Right lobe of liver (tissue), 4 donors: Measurements from ENCODE around the gene SPAG16.

Source experiments
- POLR2A ChIP-seq: fragments of 450-650 bp; IDR thresholded peaks from one replicate; pipeline ENCODE4 v1.6.1; 2017; ENCODE audit warnings: antibody characterized with exemption, mild to moderate bottlenecking
- TF ChIP-seq, protein P1 (sequence below), 4 donors: fragments of 200-600 bp in 3 of 4; fragments of 450-650 bp in 1 of 4; IDR thresholded peaks; one replicate each; pipeline versions ENCODE4 v1.5.1 to v1.8.0; 2016 to 2022; ENCODE audit warnings: antibody characterized with exemption in 4 of 4, mild to moderate bottlenecking in 2 of 4
- donor health status: DM: no; HTN: no; CAD: no.
- donor health status: DM: no; HTN: no; CAD: no.
- donor health status: DM: no; HTN: yes; CAD: no.

GRCh38 chr2:213696442-213696841, 412.2 kb downstream of the SPAG16 start:
- no peak for TF ChIP-seq POLR2A
- TF ChIP-seq, protein P1, sequence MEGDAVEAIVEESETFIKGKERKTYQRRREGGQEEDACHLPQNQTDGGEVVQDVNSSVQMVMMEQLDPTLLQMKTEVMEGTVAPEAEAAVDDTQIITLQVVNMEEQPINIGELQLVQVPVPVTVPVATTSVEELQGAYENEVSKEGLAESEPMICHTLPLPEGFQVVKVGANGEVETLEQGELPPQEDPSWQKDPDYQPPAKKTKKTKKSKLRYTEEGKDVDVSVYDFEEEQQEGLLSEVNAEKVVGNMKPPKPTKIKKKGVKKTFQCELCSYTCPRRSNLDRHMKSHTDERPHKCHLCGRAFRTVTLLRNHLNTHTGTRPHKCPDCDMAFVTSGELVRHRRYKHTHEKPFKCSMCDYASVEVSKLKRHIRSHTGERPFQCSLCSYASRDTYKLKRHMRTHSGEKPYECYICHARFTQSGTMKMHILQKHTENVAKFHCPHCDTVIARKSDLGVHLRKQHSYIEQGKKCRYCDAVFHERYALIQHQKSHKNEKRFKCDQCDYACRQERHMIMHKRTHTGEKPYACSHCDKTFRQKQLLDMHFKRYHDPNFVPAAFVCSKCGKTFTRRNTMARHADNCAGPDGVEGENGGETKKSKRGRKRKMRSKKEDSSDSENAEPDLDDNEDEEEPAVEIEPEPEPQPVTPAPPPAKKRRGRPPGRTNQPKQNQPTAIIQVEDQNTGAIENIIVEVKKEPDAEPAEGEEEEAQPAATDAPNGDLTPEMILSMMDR (IDR thresholded peaks at IDR 0.05), result no peak
